ENCODE measurements around the gene TNS3. TPM values are rescaled to one million over a fixed set of nuclear protein-coding genes. Genes with fewer than 3 reads are reported as not detected.
A peak's percentile ranks its signal among the peaks of the same experiment; 100 is the strongest.

The TNS3 gene
- total and polyA plus RNA-seq, 4 experiments from 2014 or later = 0.11 to 3.2 (median 1.3) TPM; not detected in 1

DNA sequence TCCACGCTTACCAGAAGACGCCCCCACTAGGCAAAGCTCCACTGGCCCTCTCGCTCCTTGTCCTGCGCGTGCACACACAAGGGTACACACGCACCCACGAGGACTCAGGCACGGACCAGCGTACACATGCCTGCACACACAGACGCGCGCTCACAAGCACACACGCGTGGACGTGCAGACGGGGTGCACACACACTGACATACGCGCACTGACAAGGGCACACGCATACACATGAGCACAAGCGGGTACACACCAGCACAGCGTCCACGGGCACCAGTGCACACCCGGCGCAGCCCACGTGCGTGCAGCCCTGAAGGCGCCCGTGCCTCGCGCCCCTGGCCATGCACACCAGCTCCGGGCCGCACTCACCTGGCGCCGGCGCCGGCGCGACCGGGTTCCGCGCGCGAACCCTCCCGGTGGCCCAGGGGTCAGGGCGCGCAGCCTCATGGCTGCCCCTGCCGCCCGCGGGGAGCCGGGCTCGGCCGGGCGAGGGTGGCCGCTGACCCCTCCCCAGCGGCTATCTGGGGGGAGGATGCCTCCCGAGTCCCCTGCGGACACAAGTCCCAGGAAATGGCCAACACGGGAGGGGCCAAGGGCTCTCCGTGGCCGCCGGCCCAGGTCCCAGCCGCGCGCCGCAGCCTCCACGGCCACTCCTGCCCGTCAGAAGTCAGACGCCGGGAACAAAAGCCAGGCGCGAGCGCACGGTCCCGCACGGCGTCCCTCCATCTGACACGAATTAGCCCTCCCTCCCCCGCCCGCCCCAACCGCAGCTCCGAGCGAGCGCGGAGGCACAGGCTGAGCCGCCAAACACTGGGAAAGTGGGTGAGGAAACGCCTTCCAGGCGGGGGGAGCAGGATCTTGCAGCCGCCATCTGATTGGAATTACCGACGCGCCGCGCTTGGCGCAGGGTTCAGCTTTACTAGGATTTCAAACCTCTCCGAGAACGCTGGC is 45.0 kb downstream of the TNS3 start:
- Mint-ChIP-seq H3K36me3 (no peaks in the 10 kb centered on the region), H3K27ac (no peak overlapping the region)
- CTCF ChIA-PET (ENCODE audit: partially characterized antibody) = no interaction called here

DNA sequence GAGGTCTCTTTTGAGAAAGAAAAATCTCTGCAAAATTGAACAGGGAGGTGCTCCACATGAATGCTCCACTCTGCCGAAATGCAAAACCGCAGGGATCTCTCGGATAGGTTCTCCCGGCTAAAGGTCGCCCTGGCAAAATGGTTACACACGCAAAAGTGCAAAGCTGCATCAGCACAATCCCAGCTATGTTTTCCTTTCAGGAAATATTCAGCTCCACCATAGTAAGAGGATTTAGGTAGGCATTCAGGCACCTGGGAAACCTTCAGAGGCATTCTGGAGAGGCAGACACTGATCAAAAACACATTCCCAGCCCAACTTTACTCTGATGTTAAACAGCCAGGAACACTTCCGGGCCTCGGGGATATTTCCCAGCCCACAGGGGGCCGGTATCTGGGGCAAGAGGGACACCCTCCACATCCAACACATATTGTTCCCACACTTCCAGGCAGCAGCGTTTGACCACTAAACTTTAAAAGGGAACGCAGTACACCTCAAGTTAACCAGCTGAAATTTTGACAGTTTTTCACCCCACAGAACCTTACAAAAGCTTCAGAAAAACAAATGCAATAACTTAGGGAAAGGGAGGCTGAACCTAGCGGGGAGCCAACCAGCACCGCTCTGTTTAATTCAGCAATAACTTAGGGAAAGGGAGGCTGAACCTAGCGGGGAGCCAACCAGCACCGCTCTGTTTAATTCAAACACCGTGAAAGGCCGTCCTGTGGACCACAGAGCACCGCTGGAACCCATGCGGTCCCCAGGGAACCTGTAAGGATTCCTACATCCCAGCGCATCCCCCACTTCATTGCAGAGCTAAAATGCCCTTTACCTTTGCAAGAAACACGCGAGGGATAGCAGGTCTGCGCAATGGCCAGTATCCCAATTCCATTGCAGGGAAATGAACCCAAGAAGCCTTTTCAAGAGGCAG is 45.9 kb downstream of the TNS3 start:
- POLR2A ChIA-PET (ENCODE audit: partially characterized antibody) = no interaction called here
- Mint-ChIP-seq H3K27ac (no peak overlapping the region), H3K9me3 (peaks cover 0 to 4% (median 0%) of the 10 kb centered on the region in 8 donors), H3K27me3 (peaks cover 0 to 5% of the 10 kb centered on the region in 2 donors), H3K36me3 (no peaks in the 10 kb centered on the region), H3K4me1 (no peaks in the 10 kb centered on the region), H3K4me3 (no peak overlapping the region)
- intact Hi-C loops (cut with micrococcal nuclease) = no loop called here
- no peaks in the 10 kb centered on the region for H3K9me3 ChIP-seq (ENCODE audit: control insufficient read depth in 1 of 2, low read length in 2 of 2)
- no peak overlapping the region for H3K27ac ChIP-seq (ENCODE audit: low read depth, low read length)
- no peaks in the 10 kb centered on the region for H3K36me3 ChIP-seq (ENCODE audit: insufficient read depth, low read length)
- H3K4me1 ChIP-seq (ENCODE audit: insufficient read depth, low read length) = no peaks in the 10 kb centered on the region
- CTCF ChIA-PET (ENCODE audit: partially characterized antibody) = no interaction called here
- DNase-seq = no peak
- H3K4me3 ChIP-seq (ENCODE audit: low read length in 2 of 2) = no peak overlapping the region
- H3K27me3 ChIP-seq (ENCODE audit: insufficient read depth, low read length) = no peaks in the 10 kb centered on the region

More for the DNA sequence above, 45.0 kb downstream of the TNS3 start:
- Histone ChIP-seq H3K27ac (ENCODE audit: low read depth, low read length) (no peak overlapping the region), H3K9me3 (ENCODE audit: control insufficient read depth in 1 of 2, low read length in 2 of 2) (no peaks in the 10 kb centered on the region), H3K4me1 (ENCODE audit: insufficient read depth, low read length) (no peaks in the 10 kb centered on the region), H3K27me3 (ENCODE audit: insufficient read depth, low read length) (no peaks in the 10 kb centered on the region), H3K4me3 (ENCODE audit: low read length in 2 of 2) (no peak overlapping the region), H3K36me3 (ENCODE audit: insufficient read depth, low read length) (no peaks in the 10 kb centered on the region)
- H3K27me3 Mint-ChIP-seq = peaks cover 0 to 5% of the 10 kb centered on the region in 2 donors
- no peaks in the 10 kb centered on the region for H3K4me1 Mint-ChIP-seq
- DNase-seq = no peak
- POLR2A ChIA-PET (ENCODE audit: partially characterized antibody) = no interaction called here
- H3K9me3 Mint-ChIP-seq = peaks cover 0 to 4% (median 0%) of the 10 kb centered on the region in 8 donors
- H3K4me3 Mint-ChIP-seq = no peak overlapping the region
- intact Hi-C loops (cut with micrococcal nuclease) = no loop called here

DNA sequence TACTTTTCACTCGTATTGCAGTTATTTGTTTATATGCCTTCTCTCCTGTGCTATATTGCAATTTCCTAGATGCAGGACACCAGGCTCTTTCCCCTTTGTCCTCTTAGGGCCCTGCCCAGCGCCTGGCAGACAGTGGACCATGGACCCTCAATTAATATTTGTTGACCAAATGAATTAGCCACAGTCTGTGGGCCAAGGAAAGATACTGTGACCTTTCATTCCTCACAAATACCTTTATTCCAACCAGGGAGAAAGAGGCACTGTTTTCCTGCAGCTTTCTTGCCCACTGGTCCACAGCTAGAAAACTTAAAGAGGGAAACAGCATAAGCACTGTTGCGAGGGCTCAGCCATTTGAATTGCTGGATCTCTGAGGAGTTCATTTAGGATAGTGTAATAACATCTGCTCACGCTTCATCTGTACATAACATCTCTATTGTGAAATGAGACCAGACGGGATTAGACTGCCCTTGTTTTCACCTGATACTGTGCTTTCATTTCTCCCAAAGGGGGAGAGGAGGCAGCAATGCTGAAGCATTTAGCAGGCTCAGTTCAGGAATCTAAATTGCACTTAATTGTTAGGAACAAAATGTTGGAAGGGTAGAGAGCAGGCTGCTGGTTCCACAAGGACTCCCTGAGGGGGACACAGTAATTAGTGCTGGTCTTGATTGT is 46.7 kb downstream of the TNS3 start:
- CTCF ChIA-PET (ENCODE audit: partially characterized antibody) = no interaction called here
- Mint-ChIP-seq H3K27ac (no peak overlapping the region), H3K4me3 (no peak overlapping the region), H3K4me1 (no peaks in the 10 kb centered on the region), H3K36me3 (no peaks in the 10 kb centered on the region), H3K9me3 (peaks cover 0 to 4% (median 0%) of the 10 kb centered on the region in 8 donors), H3K27me3 (peaks cover 0 to 5% of the 10 kb centered on the region in 2 donors)
- no peak for DNase-seq
- no peaks in the 10 kb centered on the region for H3K36me3 ChIP-seq (ENCODE audit: insufficient read depth, low read length)
- no peaks in the 10 kb centered on the region for H3K4me1 ChIP-seq (ENCODE audit: insufficient read depth, low read length)
- POLR2A ChIA-PET (ENCODE audit: partially characterized antibody) = no interaction called here
- H3K27ac ChIP-seq (ENCODE audit: low read depth, low read length) = no peak overlapping the region
- no peaks in the 10 kb centered on the region for H3K9me3 ChIP-seq (ENCODE audit: control insufficient read depth in 1 of 2, low read length in 2 of 2)
- H3K27me3 ChIP-seq (ENCODE audit: insufficient read depth, low read length) = no peaks in the 10 kb centered on the region
- intact Hi-C loops (cut with micrococcal nuclease) = no loop called here
- no peak overlapping the region for H3K4me3 ChIP-seq (ENCODE audit: low read length in 2 of 2)

DNA sequence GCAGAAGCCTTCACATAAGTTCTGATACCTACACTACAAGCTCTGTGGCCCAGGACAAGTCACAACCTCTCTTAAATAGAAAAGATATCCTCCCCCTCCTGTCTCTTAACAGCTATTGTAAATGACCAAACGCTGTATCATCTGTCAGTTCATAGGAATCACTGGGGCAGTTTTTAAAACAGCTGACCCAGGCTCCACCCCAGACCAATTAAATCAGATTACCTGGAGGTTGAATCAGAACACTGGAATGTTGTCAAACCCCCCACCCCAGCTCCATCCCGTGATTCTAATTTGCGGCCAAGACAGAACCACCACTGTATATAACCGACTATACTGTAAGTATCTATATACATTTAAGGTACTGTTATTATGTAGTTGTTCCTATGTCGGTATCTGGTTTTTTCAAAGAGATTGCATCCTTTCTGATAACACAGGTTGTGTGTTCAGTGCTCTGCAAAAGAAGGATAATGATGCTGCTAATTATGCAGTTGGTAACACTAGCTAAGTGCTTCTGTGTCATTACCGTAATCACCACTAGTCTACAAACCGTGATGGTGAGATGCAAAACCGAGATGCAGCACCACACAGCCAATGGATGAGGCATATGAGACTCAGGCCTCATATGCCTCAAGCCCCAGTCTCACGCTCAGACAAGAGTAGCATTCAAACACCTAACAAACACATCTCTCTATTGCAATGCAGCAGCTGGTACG is 47.4 kb downstream of the TNS3 start:
- Mint-ChIP-seq H3K27ac (no peak overlapping the region), H3K4me3 (no peak overlapping the region), H3K9me3 (peaks cover 0 to 4% (median 0%) of the 10 kb centered on the region in 8 donors), H3K4me1 (no peaks in the 10 kb centered on the region), H3K36me3 (no peaks in the 10 kb centered on the region), H3K27me3 (peaks cover 0 to 5% of the 10 kb centered on the region in 2 donors)
- H3K27me3 ChIP-seq (ENCODE audit: insufficient read depth, low read length) = no peaks in the 10 kb centered on the region
- no peak overlapping the region for H3K4me3 ChIP-seq (ENCODE audit: low read length in 2 of 2)
- H3K27ac ChIP-seq (ENCODE audit: low read depth, low read length) = no peak overlapping the region
- CTCF ChIA-PET (ENCODE audit: partially characterized antibody) = no interaction called here
- POLR2A ChIA-PET (ENCODE audit: partially characterized antibody) = no interaction called here
- intact Hi-C loops (cut with micrococcal nuclease) = no loop called here
- DNase-seq = no peak
- no peaks in the 10 kb centered on the region for H3K4me1 ChIP-seq (ENCODE audit: insufficient read depth, low read length)
- no peaks in the 10 kb centered on the region for H3K9me3 ChIP-seq (ENCODE audit: control insufficient read depth in 1 of 2, low read length in 2 of 2)
- no peaks in the 10 kb centered on the region for H3K36me3 ChIP-seq (ENCODE audit: insufficient read depth, low read length)

DNA sequence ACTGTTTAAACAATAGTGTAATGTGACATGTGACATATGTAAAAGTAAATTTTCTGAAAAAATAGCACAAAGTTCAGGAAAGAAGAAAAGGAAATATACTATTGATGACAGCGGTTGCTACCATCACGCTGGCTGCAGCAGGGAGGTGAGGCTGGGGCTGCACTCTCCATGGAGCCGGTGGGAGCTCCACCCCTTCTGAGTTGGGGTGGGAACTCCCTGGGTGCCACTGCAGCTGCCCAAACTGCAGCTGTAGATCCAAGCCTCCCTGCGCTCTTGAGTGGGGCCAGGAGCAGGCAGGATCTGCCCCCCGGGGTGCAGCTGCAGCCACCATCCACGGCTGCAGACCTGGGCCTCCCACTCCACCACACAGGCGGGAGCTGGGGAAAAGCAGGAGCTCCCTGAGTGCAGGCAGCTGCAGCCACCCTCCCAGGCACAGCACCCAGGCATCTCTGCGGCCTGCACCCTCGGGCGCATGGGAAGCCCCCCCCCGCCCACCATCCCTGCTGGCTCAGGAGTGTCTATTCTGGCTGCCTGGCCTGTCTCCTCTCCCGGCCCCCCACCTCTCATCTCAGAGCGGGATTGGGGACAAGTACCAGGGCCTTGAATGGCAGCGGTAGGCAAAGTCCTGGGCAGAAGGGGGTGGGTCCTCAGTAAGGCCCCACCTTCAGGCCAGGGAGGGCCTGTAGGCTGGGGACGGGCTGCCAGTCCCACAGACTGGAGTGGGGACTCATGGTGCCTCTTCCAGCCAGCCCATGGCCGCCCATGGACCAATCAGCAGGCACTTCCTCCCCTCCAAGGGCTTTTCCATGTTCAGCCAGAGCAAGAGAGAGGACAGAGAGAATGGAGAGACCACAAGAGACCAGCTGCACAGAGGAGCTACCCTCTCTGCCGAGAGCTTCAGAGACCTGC is 50.1 kb downstream of the TNS3 start:
- Mint-ChIP-seq H3K4me1 (no peaks in the 10 kb centered on the region), H3K27me3 (peaks cover 0 to 2% of the 10 kb centered on the region in 2 donors), H3K9me3 (peaks cover 0 to 2% (median 0%) of the 10 kb centered on the region in 8 donors), H3K4me3 (no peak overlapping the region), H3K27ac (no peak overlapping the region), H3K36me3 (no peaks in the 10 kb centered on the region)
- intact Hi-C loops (cut with micrococcal nuclease) = no loop called here
- Histone ChIP-seq H3K27ac (ENCODE audit: low read depth, low read length) (no peak overlapping the region), H3K27me3 (ENCODE audit: insufficient read depth, low read length) (no peaks in the 10 kb centered on the region), H3K36me3 (ENCODE audit: insufficient read depth, low read length) (no peaks in the 10 kb centered on the region), H3K9me3 (ENCODE audit: control insufficient read depth in 1 of 2, low read length in 2 of 2) (no peaks in the 10 kb centered on the region), H3K4me3 (ENCODE audit: low read length in 2 of 2) (no peak overlapping the region), H3K4me1 (ENCODE audit: insufficient read depth, low read length) (no peaks in the 10 kb centered on the region)
- POLR2A ChIA-PET (ENCODE audit: partially characterized antibody) = no interaction called here
- DNase-seq = no peak
- CTCF ChIA-PET (ENCODE audit: partially characterized antibody) = no interaction called here

DNA sequence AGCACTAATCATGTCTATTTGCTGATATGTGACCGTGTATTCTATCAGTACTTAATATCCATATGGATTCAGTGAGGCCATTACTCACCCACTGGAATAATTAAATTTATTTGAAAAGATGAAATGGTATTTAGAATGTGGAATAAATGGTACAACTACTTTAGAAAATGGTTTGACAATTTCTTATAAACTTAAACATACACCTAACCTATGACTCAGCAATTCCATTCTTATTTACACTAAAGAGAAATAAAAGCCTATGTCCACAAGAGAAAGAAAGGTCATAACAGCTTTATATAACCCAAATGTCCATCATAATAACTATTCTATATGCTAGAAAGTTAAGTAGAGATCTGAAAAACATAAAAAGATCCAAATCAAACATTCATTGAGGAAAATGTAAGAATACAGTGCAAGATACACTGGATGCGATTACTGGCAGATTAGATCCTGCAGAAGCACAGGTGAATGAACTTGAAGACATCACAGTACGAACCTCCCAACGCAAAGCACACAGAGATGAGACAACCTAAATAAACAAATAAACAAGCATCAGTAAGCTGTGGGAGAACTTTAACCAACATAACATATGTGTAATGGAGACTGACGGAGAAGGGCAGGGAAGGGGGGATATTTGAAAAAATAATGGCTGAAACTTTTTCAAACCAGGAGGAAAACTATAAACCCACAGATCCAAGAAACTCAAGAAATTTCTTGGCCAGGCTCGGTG is 51.9 kb downstream of the TNS3 start:
- peaks cover 0 to 4% (median 1%) of the 10 kb centered on the region in 8 donors for H3K9me3 Mint-ChIP-seq
- no peak overlapping the region for H3K4me3 Mint-ChIP-seq
- no peaks in the 10 kb centered on the region for H3K36me3 Mint-ChIP-seq
- H3K9me3 ChIP-seq (ENCODE audit: control insufficient read depth in 1 of 2, low read length in 2 of 2) = no peaks in the 10 kb centered on the region
- H3K4me3 ChIP-seq (ENCODE audit: low read length in 2 of 2) = no peak overlapping the region
- no peak for DNase-seq
- no peak overlapping the region for H3K27ac ChIP-seq (ENCODE audit: low read depth, low read length)
- H3K4me1 ChIP-seq (ENCODE audit: insufficient read depth, low read length) = no peaks in the 10 kb centered on the region
- H3K36me3 ChIP-seq (ENCODE audit: insufficient read depth, low read length) = no peaks in the 10 kb centered on the region
- intact Hi-C loops (cut with micrococcal nuclease) = no loop called here
- no peaks in the 10 kb centered on the region for H3K27me3 Mint-ChIP-seq
- ChIA-PET POLR2A (ENCODE audit: partially characterized antibody) (no interaction called here), CTCF (ENCODE audit: partially characterized antibody) (no interaction called here)
- H3K4me1 Mint-ChIP-seq = no peaks in the 10 kb centered on the region
- no peaks in the 10 kb centered on the region for H3K27me3 ChIP-seq (ENCODE audit: insufficient read depth, low read length)
- H3K27ac Mint-ChIP-seq = peak overlapping the region in 1 of 7 donors; percentile 36

Measured in CD4-positive, alpha-beta memory T cell (primary cell).